ENCODE measurements around the gene CYRIA.
A peak's percentile ranks its signal among the peaks of the same experiment; 100 is the strongest.

CYRIA gene

DNA sequence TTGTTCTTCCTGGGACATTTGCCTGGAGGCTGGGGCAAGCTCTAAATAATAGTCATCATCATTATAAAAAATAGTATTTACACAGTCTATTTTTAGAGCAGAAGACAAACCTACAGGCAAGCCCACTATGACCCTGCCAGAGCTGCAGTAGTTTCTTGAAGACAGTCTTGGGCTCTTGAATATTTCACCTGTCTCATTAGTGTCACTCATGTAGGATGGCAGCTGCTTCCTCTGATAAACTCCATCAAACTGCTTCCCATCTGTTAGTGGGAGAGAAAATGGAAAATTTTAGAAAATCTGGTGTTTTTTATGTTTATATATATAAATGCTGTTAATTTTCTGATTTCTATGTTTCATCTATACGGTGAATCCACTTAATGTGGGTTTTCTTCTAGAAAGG lies 8.5 kb upstream of the CYRIA start:
- DNase-seq (ENCODE audit: low read depth): no peak
- TF ChIP-seq, protein P1, sequence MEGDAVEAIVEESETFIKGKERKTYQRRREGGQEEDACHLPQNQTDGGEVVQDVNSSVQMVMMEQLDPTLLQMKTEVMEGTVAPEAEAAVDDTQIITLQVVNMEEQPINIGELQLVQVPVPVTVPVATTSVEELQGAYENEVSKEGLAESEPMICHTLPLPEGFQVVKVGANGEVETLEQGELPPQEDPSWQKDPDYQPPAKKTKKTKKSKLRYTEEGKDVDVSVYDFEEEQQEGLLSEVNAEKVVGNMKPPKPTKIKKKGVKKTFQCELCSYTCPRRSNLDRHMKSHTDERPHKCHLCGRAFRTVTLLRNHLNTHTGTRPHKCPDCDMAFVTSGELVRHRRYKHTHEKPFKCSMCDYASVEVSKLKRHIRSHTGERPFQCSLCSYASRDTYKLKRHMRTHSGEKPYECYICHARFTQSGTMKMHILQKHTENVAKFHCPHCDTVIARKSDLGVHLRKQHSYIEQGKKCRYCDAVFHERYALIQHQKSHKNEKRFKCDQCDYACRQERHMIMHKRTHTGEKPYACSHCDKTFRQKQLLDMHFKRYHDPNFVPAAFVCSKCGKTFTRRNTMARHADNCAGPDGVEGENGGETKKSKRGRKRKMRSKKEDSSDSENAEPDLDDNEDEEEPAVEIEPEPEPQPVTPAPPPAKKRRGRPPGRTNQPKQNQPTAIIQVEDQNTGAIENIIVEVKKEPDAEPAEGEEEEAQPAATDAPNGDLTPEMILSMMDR (conservative IDR thresholded peaks at IDR 0.05; ENCODE audit: low read depth, low read length): no peak
- H3K4me3 ChIP-seq (ENCODE audit: low read length): no peak overlapping the region

DNA sequence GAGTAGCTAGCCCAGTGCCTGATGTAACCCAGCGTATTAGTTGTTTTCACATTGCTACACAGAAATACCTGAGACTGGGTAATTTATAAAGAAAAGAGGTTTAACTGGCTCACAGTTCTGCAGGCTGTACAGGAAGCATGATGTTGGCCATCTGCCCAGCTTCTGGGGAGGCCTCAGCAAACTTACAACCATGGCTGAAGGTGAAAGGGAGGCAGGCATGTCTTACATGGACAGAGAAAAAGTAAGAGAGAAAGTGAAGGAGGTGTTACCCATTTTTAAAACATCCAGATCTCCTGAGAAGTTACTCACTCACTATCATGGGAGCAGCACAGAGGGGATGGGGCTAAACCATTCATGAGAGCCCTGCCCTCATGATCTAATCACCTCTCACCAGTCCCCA lies 6.1 kb upstream of the CYRIA start:
- no peak for DNase-seq (ENCODE audit: low read depth)

DNA sequence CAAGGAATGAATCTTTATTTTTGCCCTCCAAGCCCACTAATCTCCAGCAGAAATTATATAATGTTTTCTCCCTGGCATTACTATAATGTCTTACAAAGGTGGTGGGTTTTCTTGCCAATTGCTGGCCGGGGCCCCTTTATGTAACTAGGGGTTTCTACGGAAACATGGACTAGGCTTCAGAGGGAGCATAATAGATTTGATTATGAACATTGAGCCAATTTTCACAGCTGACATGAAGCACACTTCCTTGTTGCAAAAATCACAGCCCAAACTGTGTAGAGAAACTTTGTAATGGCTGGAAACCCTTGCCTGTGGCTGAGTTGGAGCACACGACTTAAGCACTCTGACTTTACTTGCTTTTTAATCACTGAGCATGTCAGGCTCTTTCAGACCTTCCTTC lies 3.8 kb upstream of the CYRIA start:
- DNase-seq (ENCODE audit: low read depth): no peak
- H3K4me3 ChIP-seq (ENCODE audit: low read length): no peak overlapping the region
- TF ChIP-seq, protein P1 (conservative IDR thresholded peaks at IDR 0.05; ENCODE audit: low read depth, low read length): no peak

More for the DNA sequence above, 6.1 kb upstream of the CYRIA start:
- H3K4me3 ChIP-seq (ENCODE audit: low read length): no peak overlapping the region
- TF ChIP-seq, protein P1 (conservative IDR thresholded peaks at IDR 0.05; ENCODE audit: low read depth, low read length): no peak

DNA sequence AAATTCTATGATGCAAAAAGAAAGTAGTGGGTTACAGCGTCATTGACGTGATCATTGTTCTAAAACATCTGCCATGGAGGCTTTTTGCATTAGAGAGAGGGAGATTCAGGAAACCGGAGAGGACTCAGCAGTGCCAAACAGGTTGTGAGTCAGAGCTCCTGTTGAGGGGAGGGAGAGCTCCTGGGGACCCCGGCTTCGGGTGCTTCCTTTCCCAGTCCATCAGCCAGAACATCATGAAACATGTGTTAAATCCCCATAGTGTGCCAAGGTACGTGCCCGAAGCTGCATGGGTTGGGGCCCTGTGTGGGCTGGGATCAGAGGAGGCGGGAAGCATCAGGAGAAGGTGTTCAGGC lies 791 bp upstream of the CYRIA start:
- H3K4me3 ChIP-seq (ENCODE audit: low read length): no peak overlapping the region
- no peak for DNase-seq (ENCODE audit: low read depth)
- TF ChIP-seq, protein P1 (conservative IDR thresholded peaks at IDR 0.05; ENCODE audit: low read depth, low read length): no peak

DNA sequence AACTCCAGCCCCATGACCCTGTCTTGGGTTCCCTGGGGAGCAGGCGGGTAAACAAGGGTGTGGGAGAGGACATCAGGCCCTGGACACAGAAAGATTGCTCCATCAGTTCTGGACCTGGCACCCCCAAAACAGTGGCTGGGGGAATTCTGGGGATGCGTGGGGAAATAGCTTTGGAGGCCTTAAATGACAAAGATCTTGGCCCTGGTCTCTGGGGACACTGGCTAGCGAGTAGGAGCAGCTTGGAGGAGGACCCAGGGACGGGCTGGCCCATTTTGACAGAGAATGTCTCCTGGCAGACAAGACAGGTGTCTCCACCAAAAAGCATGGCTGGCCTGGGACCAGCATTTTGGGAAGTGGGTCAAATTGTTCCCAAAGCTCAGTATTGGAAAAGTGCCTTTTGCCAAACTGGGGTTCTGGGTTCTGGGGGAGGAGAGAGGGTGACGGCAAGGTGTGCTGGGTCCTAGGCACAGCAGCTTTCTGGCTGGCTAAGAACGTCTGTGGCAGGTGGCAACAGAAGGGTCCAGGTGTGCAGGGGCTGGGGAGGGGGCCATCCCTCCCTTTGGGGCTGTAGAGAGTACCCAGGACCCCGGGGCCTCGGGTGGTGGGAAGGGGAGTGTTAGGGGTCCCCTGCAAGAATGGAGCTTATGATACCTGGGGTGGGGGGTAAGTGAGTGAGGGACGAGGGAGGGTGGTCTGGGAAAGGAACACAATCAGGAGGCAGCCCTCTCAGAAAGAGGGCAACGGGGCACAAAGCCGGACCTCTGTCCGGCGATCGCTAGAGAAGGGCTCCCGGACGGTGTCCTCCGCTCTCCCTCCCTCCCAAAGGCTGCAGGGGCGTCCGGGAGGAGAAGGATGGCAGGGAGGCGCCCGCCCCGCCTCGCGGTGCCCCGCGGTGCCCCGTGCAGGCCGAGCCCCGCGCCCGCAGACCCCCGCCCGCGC lies 556 bp downstream of the CYRIA start:
- TF ChIP-seq, protein P1 (conservative IDR thresholded peaks at IDR 0.05; ENCODE audit: low read depth, low read length): no peak
- no peak for DNase-seq (ENCODE audit: low read depth)
- H3K4me3 ChIP-seq (ENCODE audit: low read length): peak overlapping the region; percentile 65

DNA sequence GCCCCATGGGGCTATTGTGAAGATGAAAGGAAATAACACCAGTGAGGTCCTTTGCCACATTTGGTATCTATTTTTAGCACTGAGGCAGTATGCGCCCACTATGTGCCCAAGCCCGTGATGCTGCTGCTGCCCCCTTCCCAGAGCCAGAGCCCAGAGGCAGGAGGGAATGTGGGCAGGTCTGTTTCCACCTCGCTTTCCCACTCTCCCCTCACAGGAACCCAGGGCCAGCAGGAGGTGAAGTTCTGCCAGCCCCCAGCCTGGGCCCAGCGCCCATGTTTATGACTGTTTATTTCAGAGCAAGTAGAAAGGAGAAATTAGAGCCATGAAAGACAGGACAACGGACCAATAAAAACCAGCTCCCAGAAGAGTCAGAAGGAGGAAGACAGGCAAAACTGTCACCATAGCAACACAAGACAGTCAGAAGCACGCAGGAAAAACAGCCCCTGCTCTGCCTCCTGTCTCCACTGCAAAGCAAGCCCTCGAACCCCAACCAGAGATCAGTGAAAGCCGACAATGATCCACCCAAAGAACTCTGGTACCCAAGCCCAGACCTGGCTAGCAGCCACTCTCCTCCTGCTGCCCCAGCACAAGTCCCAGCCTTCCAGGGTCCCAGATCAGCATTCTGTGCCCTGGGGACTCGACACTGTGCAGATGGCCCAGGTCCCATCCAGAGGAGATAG lies 1.4 kb downstream of the CYRIA start:
- no peak overlapping the region for H3K4me3 ChIP-seq (ENCODE audit: low read length)
- TF ChIP-seq, protein P1 (conservative IDR thresholded peaks at IDR 0.05; ENCODE audit: low read depth, low read length): no peak
- no peak for DNase-seq (ENCODE audit: low read depth)

Measured in retinal pigment epithelial cell (primary cell).